Prostate gland (tissue), 2 donors: ENCODE data around the gene CNTN4. TPM values are rescaled to one million over a fixed set of nuclear protein-coding genes. Genes with fewer than 3 reads are reported as not detected.
A peak's percentile ranks its signal among the peaks of the same experiment; 100 is the strongest.

Experiments
- DNase-seq: peaks from one replicate; pipeline ENCODE4 v3.0.0-alpha.2; 2019; ENCODE audit warnings: low spot score
- H3K27ac ChIP-seq, 2 donors: fragments of 200-600 bp; sonication (generic); 2 replicates each; pipeline ENCODE4 v1.5.1; 2017 to 2019
- H3K27me3 ChIP-seq: fragments of 200-600 bp; sonication (generic); replicated peaks from 2 replicates; pipeline ENCODE4 v1.5.1; 2019; ENCODE audit not compliant: insufficient read depth
- H3K36me3 ChIP-seq, 2 donors: fragments of 200-600 bp; sonication (generic); 1 replicate in 1 of 2; 2 replicates in 1 of 2; pipeline versions ENCODE4 v1.5.1 to v1.8.1; 2017 to 2019
- H3K4me1 ChIP-seq: fragments of 200-600 bp; sonication (generic); replicated peaks from 2 replicates; pipeline ENCODE4 v1.5.1; 2019
- H3K4me3 ChIP-seq, 2 donors: fragments of 200-600 bp; sonication (generic); 2 replicates each; pipeline ENCODE4 v1.5.1; 2017 to 2019
- H3K9me3 ChIP-seq: fragments of 200-600 bp; sonication (generic); 2 replicates; pipeline ENCODE4 v1.5.1; 2017
- CTCF ChIP-seq, 4 experiments: fragments of 200-600 bp in 2 of 4; fragments of 450-650 bp in 2 of 4; sonication (generic) in 2 of 4; IDR thresholded peaks; 1 replicate in 3 of 4; 2 replicates in 1 of 4; pipeline ENCODE4 v1.5.1; 2016 to 2019; ENCODE audit warnings: antibody characterized with exemption in 4 of 4, mild to moderate bottlenecking in 2 of 4, moderate library complexity in 2 of 4
- POLR2A ChIP-seq: fragments of 450-650 bp; IDR thresholded peaks from one replicate; pipeline ENCODE4 v1.6.1; 2016; ENCODE audit warnings: antibody characterized with exemption, mild to moderate bottlenecking
- POLR2AphosphoS5 ChIP-seq: sonication (generic); formaldehyde crosslinking; IDR thresholded peaks from one replicate; pipeline ENCODE4 v1.6.1; 2017; ENCODE audit warnings: antibody characterized with exemption
- whole genome bisulfite sequencing: methylation state at CpG from one replicate; pipeline ENCODE4 v1.1.5; 2018; 5-methylcytosine and 5-hydroxymethylcytosine counted together
- intact Hi-C: fragments of 100-400 bp; cut with DNase I; formaldehyde crosslinking; loops from one replicate; pipeline ENCODE4 v1.14.2; 2022
- total RNA-seq, 2 donors: library from RNA; depleted of rRNA; stranded (reverse); fragments of >200 nt; gene quantifications; one replicate each; pipeline ENCODE4 v1.1.0, GENCODE V29; 2016

CNTN4 gene
- total RNA-seq, 2 donors from 2014 or later: 1.5 to 5.7 TPM

GRCh38 chr3:2156244-2156847, 57.7 kb downstream of the CNTN4 start:
- no peak for DNase-seq

GRCh38 chr3:2158828-2159227, 60.2 kb downstream of the CNTN4 start:
- no peaks in the 10 kb centered on the region for H3K27me3 ChIP-seq
- DNase-seq: no peak
- intact Hi-C loops: no loop called here
- TF ChIP-seq POLR2A (no peak), POLR2AphosphoS5 (no peak), CTCF (IDR thresholded peaks at IDR 0.05) (no peak)
- WGBS: 47% methylated on average over 3 of the region's 3 CpGs
- H3K4me3 ChIP-seq: no peak overlapping the region
- H3K36me3 ChIP-seq: no peaks in the 10 kb centered on the region
- H3K27ac ChIP-seq: no peak overlapping the region
- no peaks in the 10 kb centered on the region for H3K9me3 ChIP-seq
- no peaks in the 10 kb centered on the region for H3K4me1 ChIP-seq

More at GRCh38 chr3:2156244-2156847, 57.7 kb downstream of the CNTN4 start:
- H3K4me1 ChIP-seq: no peaks in the 10 kb centered on the region
- no peak overlapping the region for H3K4me3 ChIP-seq
- 63% methylated on average over 19 of the region's 19 CpGs for WGBS
- H3K36me3 ChIP-seq: no peaks in the 10 kb centered on the region
- intact Hi-C loops: no loop called here
- no peak for TF ChIP-seq POLR2A
- TF ChIP-seq CTCF (IDR thresholded peaks at IDR 0.05): peak in 1 of 4 experiments; percentile 25
- no peak for TF ChIP-seq POLR2AphosphoS5
- no peaks in the 10 kb centered on the region for H3K27me3 ChIP-seq
- H3K9me3 ChIP-seq: no peaks in the 10 kb centered on the region
- H3K27ac ChIP-seq: no peak overlapping the region

- Histone ChIP-seq H3K27me3 (no peaks in the 10 kb centered on the region), H3K9me3 (no peaks in the 10 kb centered on the region), H3K4me1 (no peaks in the 10 kb centered on the region), H3K27ac (no peak overlapping the region), H3K4me3 (no peak overlapping the region), H3K36me3 (no peaks in the 10 kb centered on the region)
- DNase-seq: no peak
- intact Hi-C loops: no loop called here
- TF ChIP-seq CTCF (IDR thresholded peaks at IDR 0.05) (no peak), POLR2AphosphoS5 (no peak), POLR2A (no peak)
- 53% methylated on average over 3 of the region's 3 CpGs for WGBS
Measured at GRCh38 chr3:2166552-2166951, 67.9 kb downstream of the CNTN4 start.

GRCh38 chr3:2172561-2173171, 74.0 kb downstream of the CNTN4 start:
- no peak for TF ChIP-seq CTCF (IDR thresholded peaks at IDR 0.05)
- WGBS: 79% methylated on average over 4 of the region's 4 CpGs

GRCh38 chr3:2180634-2181033, 82.0 kb downstream of the CNTN4 start:
- Histone ChIP-seq H3K4me1 (no peaks in the 10 kb centered on the region), H3K27me3 (no peaks in the 10 kb centered on the region), H3K9me3 (no peaks in the 10 kb centered on the region), H3K4me3 (no peak overlapping the region), H3K36me3 (no peaks in the 10 kb centered on the region), H3K27ac (no peak overlapping the region)
- WGBS: 79% methylated on average over 2 of the region's 2 CpGs
- no peak for TF ChIP-seq CTCF (IDR thresholded peaks at IDR 0.05)
- no peak for TF ChIP-seq POLR2A
- no peak for TF ChIP-seq POLR2AphosphoS5
- intact Hi-C loops: no loop called here
- DNase-seq: no peak

More at GRCh38 chr3:2172561-2173171, 74.0 kb downstream of the CNTN4 start:
- Histone ChIP-seq H3K36me3 (no peaks in the 10 kb centered on the region), H3K27me3 (no peaks in the 10 kb centered on the region), H3K4me1 (no peaks in the 10 kb centered on the region), H3K9me3 (no peaks in the 10 kb centered on the region), H3K27ac (no peak overlapping the region), H3K4me3 (no peak overlapping the region)
- DNase-seq: no peak
- intact Hi-C loops: no loop called here
